GM18517 (cell line): ENCODE results near the gene SIRT5.

ENCODE experiments used
- ATAC-seq: cut with Tn5 transposase; IDR thresholded peaks from one replicate; pipeline ENCODE4 v1.9.1; 2021; ENCODE audit warnings: mild to moderate bottlenecking, moderate library complexity; ENCODE audit not compliant: unreplicated experiment

The SIRT5 gene

GRCh38 chr6:13586603-13587542, 12.5 kb downstream of the SIRT5 start:
- no peak for ATAC-seq

DNA sequence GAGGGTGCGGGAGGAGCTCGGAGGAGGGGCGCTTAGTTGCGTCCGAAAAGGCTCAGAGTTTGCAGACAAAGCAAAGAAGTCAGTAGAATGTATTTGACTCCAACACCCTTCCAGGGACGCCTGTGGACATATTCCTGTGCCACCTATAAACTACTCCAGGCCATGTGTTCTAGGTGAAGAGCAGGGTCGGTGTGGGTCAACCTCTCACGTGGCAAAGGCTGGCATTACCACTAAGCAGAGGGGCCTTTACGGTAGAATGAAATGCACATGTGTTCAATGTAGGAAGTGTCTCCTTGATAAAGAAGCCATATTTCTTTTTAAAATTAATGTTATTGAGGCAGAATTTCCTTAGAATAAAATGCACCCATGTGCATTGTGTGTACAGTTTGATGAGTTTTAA, 15.4 kb downstream of the SIRT5 start:
- no peak for ATAC-seq

GRCh38 chr6:13590574-13591153, 16.3 kb downstream of the SIRT5 start:
- no peak for ATAC-seq

DNA sequence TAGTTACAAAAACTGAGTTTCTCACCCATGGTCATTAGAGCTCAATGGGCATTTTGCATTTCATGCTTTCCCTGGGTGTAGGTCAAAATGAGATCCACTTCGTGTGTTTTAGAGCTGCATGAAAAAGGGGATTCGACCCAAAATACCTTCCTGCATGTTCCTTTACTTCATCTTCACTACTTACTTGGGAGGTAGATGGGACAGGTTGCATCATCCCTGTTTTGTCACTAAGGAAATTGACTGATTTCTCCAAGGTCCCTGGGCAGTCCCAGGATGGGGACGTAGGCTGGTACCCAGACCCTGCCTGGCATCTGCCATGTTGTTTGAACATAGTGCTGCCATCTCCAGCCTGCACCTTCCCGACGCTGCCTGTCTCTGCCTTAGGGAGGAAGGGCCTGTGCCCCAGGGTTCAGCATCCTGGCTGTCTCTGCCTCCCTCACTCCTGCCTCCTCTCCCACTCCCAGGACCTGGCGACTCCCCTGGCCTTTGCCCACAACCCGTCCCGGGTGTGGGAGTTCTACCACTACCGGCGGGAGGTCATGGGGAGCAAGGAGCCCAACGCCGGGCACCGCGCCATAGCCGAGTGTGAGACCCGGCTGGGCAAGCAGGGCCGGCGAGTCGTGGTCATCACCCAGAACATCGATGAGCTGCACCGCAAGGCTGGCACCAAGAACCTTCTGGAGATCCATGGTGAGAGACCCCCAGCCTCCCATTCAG, 17.0 kb downstream of the SIRT5 start:
- ATAC-seq: no peak

DNA sequence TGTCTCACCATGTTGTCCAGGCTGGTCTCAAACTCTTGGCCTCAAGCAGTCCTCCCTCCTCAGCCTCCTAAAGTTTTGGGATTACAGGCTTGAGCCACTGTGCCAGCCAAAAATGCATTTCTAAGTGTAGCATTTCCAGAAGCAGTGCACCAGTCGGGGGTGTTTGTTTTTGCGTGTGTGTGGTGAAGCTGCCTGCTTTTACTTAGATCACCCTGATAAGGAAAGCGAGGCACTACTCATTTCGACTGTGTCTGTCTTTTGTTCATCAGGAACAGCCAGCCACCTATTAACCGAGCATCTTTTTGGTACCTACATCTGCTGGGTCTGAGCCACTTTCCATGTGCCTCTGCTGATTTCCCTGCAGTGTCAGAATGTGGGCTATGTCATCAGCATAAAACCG, 18.7 kb downstream of the SIRT5 start:
- no peak for ATAC-seq

DNA sequence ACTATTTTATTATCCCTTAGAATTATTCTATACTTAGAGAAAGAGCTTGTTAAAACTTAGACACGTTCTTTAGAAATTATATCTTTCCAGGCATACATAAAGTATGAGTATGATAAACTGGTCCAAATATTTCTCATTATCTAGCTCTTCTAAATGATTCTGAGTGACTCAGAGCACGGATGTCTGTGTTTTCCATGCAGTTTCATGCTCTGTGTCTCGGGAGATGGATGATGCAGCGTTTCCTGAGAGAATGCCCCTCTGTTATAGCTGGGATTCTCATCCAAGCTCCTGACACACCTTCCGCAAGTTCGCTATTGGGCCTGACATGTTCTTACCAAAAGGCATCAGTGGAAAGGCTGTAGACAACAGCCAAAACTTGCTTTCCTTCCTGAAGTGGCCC, 19.3 kb downstream of the SIRT5 start:
- ATAC-seq: no peak

DNA sequence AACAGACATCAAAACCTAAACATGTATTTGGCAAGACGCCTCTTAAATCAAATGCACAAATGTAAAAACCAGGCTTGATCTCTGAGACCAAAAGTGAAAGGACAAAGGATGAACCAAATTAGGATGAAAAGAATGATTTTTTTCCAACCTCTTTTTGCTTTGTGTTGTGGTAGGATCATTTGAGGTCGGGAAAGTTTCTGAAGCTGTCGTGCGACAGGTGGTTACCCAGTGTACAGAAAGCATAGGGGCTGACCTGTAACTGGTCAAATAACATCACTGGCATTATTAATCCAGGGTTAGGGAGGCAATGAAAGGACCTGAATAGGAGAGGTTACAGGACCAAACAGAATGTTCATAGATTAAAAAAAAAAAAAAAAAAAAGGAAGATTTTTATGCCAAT, 22.7 kb downstream of the SIRT5 start:
- ATAC-seq: no peak

DNA sequence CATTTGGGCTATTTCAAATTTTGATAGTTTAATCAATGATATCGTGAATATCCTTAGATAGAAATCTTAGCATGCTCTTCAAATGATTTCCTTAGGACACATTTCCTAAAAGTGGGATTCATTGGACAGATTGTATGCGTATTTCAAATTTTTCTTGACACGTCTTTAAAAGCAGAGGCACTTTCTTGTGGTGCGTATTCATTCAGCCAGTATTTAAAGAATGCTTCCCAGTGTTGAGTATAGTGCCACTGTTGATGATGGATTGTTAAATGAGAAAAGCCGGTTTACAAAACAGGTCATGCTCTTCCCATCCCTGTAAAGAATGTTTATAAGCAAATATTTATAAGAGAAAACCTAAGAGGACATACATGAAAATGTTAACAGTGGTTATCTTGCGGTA, 25.6 kb downstream of the SIRT5 start:
- no peak for ATAC-seq

DNA sequence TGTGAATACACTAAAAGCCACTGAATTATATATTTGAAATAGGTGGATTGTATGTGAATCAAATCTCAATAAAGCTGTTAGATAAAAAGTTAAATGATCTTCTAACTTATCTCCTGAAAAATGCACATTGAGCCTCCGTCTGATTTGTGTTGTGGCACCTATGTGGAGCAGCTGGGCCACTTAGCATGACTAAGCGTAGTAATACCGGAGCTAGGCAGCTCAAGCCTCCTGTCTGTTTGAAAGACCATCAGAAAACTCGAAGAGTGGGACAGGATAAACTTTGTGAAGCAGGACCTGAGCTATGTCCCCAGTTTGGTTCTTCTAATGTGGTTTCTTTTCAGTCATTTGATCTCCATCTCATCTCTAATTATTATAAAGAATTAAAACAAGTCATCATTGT, 29.7 kb downstream of the SIRT5 start:
- no peak for ATAC-seq

DNA sequence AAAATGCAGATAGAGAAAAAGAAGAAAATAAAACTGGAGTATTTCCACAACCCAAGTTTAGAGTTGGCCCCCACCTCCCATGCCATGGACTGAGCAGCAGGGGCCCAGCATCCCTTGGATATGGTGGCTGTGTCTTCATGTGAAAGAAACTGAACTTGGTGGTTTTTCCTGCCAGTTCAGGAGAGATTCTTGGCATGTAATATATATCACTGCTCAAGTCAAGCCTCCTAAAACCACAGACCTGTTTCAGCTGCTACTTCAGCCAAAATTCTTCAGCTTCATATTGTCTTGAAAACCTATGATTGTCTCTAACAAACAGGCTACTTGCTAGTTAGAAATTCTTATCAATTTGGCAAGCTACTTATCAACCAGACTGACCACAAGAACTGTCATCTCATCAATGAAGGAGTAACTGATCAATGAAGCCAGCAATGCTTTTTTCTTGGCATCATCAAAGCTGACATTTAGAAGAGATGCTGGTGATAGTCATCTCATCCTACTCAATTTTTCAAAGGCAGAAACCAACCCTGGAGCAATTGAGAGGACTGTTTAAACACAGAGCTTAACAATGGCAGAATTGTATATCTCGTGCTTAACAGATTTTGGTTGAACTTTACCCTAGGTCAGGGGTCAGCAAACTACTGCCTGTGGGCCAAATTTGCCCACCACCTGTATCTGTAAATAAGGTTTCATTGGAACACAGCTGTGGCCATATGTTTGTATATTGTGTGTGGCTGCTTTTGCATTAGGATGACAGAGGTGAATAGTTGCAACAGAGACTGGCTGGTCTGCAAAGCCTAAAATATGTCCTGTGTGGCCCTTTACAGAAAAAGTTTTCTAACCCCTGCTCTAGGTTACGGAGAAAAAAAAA, 30.4 kb downstream of the SIRT5 start:
- ATAC-seq: no peak

DNA sequence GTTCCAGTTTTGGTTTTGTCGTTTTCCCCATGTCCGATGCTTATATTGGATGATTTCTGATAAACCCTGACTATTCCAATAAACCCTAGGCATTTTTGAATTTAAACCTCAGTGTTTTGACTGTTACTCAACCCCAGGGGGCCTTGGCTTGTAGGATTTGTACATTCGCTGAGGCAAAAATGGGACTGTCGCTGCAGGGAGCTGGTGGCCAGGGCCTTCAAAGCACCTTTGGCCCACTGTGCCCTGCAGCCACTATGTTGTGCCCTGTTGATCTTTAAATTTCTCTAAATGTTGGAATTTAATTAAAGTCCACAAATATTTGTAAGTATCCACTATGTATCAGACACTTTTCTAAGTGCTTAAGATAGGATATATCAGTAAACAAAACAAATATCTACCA, 31.2 kb downstream of the SIRT5 start:
- no peak for ATAC-seq

DNA sequence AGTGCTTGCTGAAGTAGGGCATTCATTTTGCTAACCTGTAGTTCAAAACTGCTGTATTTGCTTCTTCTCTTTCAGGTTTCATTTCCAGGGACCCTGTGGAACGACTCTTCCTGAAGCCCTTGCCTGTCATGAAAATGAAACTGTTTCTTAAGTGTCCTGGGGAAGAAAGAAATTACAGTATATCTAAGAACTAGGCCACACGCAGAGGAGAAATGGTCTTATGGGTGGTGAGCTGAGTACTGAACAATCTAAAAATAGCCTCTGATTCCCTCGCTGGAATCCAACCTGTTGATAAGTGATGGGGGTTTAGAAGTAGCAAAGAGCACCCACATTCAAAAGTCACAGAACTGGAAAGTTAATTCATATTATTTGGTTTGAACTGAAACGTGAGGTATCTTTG, 37.3 kb downstream of the SIRT5 start:
- no peak for ATAC-seq

DNA sequence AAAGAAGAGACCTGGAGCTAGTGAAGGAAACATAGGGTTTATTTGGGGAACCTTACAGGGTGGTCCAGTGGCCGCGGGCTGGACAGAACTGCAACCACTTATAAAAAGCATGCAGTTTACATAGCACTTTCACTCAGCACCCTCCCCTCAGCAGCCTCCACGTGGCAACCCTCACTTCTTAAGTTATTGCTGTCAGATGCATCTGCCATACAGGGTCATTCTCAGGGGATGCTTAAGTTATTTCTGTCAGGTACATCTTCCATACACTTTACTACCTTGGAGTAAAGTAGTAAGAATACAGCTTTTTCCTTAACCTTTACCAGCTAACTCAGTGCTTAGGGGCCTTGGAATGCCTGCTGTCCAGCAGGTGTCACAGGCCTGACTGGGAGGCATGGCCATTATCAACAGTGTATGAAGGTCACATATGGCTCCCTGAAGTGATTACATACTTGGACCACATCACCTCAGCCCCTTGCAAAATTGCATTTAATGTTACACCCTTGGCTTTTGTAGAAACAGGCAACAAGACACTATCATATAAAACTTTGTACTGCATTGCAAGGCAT, 38.7 kb downstream of the SIRT5 start:
- ATAC-seq: no peak

DNA sequence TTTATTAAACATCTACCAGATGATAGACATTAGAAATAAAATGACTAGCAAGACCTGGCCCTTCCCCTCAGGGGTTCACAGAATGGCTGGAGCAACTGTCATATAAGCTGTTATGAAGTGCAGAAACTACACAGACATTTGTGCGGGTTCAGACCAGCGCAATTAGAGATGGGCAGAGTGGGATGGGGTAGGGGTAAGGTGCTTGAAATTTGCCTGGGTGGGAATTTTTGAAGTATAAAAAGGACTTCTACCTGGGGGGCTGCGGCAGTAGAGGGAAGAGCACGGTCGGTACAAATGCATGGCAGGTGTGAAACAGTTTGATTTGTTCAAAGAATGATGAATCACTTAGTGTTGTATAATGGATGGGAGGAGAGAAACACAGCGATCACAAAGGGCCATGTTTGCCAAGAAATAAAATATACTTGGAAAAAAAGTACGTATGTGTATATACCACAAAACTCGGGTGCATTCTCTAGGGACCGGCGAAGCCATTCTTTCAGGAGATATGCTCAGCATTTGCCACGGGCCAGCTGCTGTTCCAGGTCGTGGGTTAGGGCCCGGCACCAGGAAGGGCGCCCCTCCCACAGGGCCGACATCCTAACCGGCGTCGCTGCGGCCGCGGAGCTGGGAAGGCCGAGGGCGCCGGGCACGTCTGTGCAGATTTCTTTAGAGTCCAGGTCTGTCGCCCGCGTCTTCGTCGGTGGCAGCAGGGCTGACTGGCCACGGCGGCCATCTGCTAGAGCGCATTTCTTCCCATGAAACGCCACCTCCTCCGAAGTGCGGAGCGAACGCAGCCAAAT, 39.9 kb downstream of the SIRT5 start:
- ATAC-seq: peak; percentile 4

DNA sequence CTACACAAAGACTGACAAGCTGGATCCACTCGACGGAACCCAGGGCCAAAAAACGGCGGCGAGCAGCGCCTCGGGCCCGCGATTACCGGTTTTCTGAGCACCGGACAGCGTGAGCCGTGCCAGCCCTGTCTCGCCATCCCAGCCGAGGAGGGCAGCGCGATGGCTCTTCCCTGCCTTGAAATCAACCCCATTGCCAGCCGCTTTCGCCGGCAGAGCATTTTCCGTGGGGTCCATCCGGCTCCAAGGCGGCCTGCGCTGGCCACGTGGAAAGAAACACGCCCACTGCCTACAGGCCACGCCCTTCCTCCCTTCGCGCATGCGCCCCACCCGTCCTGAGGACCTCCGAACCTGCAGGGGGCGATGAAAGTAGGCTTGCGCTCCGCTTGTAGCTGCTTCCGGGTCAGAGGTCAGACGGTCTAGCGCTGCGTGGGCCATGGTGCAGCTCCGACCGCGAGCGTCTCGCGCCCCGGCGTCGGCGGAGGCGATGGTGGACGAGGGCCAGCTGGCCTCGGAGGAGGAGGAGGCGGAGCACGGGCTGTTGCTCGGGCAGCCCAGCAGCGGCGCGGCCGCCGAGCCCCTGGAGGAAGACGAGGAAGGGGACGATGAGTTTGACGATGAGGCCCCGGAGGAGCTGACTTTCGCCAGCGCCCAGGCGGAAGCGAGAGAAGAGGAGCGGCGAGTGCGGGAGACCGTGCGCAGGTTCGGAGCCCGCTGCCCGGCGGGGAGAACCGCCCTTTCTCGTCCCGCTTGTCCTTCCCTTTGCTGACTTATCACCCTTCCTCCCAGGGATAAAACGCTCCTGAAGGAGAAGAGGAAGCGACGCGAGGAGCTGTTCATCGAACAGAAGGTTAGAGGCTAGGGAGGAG, 40.8 kb downstream of the SIRT5 start, which contains the start of gene NOL7:
Gene NOL7 (plus strand): TSS at position 410 of the 866 bp plus-strand sequence. CDS start 24 bp downstream, at position 434.
- ATAC-seq: peak; percentile 89

GRCh38 chr6:13615792-13616120, 41.4 kb downstream of the SIRT5 start:
- ATAC-seq: peak; percentile 14

- ATAC-seq: no peak
Measured at GRCh38 chr6:13617066-13617465, 42.7 kb downstream of the SIRT5 start.

- ATAC-seq: no peak
Measured at GRCh38 chr6:13624871-13625288, 50.5 kb downstream of the SIRT5 start.
